ENCODE results near the gene CTBP2.
A peak's percentile ranks its signal among the peaks of the same experiment; 100 is the strongest.

The CTBP2 gene

DNA sequence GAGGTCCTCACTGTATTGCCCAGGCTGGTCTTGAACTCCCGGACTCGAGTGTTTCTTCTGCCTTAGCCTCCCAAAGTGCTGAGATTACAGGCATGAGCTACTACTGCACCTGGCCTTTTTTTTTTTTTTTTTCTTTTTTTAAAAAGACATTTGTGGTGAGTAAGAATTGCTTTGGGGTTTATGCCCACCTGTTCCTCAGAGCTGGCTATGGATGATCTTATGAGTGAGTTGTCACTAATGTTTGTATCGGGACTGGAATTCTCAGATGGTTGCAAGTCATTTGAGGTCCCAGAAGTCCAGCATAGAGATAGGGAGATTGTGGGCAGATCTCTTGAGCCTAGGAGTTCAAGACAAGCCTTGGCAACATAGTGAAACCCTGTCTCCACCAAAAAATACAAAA lies 183.2 kb downstream of the CTBP2 start:
- TF ChIP-seq, protein P1, sequence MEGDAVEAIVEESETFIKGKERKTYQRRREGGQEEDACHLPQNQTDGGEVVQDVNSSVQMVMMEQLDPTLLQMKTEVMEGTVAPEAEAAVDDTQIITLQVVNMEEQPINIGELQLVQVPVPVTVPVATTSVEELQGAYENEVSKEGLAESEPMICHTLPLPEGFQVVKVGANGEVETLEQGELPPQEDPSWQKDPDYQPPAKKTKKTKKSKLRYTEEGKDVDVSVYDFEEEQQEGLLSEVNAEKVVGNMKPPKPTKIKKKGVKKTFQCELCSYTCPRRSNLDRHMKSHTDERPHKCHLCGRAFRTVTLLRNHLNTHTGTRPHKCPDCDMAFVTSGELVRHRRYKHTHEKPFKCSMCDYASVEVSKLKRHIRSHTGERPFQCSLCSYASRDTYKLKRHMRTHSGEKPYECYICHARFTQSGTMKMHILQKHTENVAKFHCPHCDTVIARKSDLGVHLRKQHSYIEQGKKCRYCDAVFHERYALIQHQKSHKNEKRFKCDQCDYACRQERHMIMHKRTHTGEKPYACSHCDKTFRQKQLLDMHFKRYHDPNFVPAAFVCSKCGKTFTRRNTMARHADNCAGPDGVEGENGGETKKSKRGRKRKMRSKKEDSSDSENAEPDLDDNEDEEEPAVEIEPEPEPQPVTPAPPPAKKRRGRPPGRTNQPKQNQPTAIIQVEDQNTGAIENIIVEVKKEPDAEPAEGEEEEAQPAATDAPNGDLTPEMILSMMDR (IDR thresholded peaks at IDR 0.05; ENCODE audit: low read depth, low read length), result no peak
- in situ Hi-C loops (cut with HindIII; ENCODE audit: low sequenced_read_pairs), result no loop called here
- no peak overlapping the region for H3K4me3 ChIP-seq (ENCODE audit: low read depth, low read length)
- DNase-seq (ENCODE audit: low read depth, low spot score), result no peak

DNA sequence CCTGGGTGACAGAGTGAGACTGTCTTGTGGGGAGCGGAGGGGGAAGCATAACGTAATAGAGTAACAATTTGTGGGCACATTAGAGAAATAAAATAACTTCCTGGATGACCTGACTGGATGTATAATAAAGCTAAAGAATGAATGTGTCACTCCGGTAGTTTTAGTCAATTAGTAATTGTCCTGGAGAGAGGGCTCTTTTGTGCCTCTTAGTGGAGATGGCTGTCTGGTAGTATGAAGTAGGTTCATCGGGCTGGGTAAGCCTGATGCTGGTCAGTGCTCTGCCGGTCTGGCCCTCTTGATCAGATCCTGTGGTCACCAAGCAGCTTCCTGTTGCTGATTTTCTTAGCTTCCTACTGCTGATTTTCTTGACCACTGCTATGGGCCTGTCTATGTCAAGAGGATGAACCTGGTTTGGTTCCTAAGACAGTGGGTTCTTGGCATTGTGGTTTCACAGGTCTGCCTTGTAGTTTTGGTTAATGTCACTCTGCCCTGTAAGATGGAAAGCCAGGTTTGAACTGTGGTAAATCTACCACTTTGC lies 184.3 kb downstream of the CTBP2 start:
- H3K4me3 ChIP-seq (ENCODE audit: low read depth, low read length), result no peak overlapping the region
- TF ChIP-seq, protein P1 (IDR thresholded peaks at IDR 0.05; ENCODE audit: low read depth, low read length), result no peak
- in situ Hi-C loops (cut with HindIII; ENCODE audit: low sequenced_read_pairs), result no loop called here
- peak; percentile 35 for DNase-seq (ENCODE audit: low read depth, low spot score)

DNA sequence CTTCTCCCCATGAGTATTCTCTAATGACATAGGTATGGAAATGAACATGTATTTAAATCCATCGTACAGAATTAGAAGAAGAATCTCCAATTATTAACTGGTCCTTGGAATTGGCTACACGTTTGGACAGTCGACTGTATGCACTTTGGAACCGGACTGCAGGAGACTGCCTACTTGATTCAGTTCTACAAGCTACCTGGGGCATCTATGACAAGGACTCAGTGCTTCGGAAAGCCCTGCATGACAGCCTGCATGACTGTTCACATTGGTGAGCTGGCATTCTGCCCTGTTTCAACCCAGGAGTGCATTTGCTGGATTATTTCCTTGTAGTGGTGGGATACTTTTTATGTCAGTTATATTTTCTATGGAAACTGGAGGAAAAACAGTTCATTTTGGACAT lies 186.2 kb downstream of the CTBP2 start:
- no peak overlapping the region for H3K4me3 ChIP-seq (ENCODE audit: low read depth, low read length)
- in situ Hi-C loops (cut with HindIII; ENCODE audit: low sequenced_read_pairs), result no loop called here
- no peak for DNase-seq (ENCODE audit: low read depth, low spot score)
- TF ChIP-seq, protein P1 (IDR thresholded peaks at IDR 0.05; ENCODE audit: low read depth, low read length), result no peak

DNA sequence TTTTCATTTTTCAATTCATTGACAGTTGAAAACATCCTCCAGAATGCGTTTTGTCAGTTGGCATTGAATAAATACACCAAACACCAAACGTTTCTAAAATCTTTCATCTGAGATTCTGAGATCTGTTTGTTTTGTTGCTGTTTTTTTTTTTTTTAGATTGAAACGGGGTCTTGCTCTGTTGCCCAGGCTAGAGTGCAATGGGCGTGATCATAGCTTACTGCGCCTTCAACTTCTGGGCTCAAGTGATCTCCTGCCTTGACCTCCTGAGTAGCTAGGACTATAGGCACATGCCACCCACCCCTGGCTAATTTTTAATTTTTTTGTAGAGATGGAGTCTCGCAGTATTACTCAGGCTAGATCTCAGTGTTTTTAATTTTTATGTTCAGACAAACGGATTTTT lies 187.7 kb downstream of the CTBP2 start:
- in situ Hi-C loops (cut with HindIII; ENCODE audit: low sequenced_read_pairs), result no loop called here
- no peak overlapping the region for H3K4me3 ChIP-seq (ENCODE audit: low read depth, low read length)
- no peak for DNase-seq (ENCODE audit: low read depth, low spot score)
- TF ChIP-seq, protein P1 (IDR thresholded peaks at IDR 0.05; ENCODE audit: low read depth, low read length), result no peak

DNA sequence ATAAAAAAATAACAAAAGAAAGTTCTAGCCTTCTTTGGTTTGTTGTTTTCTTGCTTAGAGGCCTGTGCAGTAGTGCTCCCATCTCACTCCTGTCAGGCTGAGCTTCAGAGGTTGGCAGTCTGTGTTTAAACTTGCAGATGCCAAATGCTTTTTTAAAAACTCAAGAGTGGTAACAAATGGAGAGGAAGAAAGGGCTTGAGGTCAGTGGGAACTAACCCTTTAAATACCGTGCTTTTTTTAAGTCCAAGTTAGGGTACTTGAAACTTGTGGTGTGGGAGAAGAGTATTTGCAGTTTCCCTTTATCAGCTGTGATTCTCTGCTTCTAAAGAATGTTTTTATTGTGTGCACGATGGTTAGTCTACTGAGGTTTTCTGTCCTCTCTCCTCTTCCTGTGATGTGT lies 189.1 kb downstream of the CTBP2 start:
- in situ Hi-C loops (cut with HindIII; ENCODE audit: low sequenced_read_pairs), result no loop called here
- H3K4me3 ChIP-seq (ENCODE audit: low read depth, low read length), result no peak overlapping the region
- TF ChIP-seq, protein P1 (IDR thresholded peaks at IDR 0.05; ENCODE audit: low read depth, low read length), result no peak
- no peak for DNase-seq (ENCODE audit: low read depth, low spot score)

DNA sequence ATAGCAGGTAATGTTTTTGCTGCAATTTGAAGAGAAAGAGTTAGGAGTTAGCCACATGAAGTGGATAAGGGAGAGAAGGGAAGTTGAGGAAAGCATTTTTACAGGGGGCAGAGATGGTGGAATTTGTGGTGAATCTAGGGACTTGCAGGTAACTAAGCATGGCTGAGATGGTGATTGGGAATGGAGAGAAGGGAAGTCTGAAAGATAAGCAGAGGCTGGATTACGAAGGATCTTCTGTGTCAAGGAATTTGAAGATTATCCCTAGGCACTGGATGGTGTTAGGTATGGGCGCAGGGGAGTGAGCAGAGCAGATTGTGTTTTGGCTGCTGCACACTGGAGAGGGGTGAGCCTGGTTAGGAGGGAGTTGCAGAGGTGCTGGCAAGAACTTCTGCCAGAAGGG lies 193.1 kb downstream of the CTBP2 start:
- no peak overlapping the region for H3K4me3 ChIP-seq (ENCODE audit: low read depth, low read length)
- TF ChIP-seq, protein P1 (IDR thresholded peaks at IDR 0.05; ENCODE audit: low read depth, low read length), result no peak
- no peak for DNase-seq (ENCODE audit: low read depth, low spot score)
- in situ Hi-C loops (cut with HindIII; ENCODE audit: low sequenced_read_pairs), result no loop called here

DNA sequence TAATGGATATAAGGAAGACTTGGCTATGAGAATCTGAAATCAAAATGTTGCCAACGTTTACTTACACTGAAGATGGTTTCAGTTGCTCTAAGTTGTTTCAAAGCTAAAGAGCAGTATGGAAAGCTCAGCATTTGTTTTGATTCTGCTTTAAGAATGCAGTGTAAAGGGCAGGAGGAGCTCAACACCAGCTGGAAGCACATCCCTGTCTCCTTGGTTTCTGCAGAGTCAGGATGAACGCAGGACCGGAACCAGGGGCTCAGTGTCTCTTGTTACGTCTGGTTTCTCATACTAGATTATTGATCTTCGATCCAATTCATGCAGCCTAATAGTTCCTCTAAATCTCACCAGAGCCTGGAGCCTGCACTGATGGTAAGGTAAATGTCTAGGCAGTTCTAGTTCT lies 194.4 kb downstream of the CTBP2 start:
- no peak overlapping the region for H3K4me3 ChIP-seq (ENCODE audit: low read depth, low read length)
- in situ Hi-C loops (cut with HindIII; ENCODE audit: low sequenced_read_pairs), result no loop called here
- DNase-seq (ENCODE audit: low read depth, low spot score), result no peak
- TF ChIP-seq, protein P1 (IDR thresholded peaks at IDR 0.05; ENCODE audit: low read depth, low read length), result no peak
